HG03469 (cell line): ENCODE measurements around the gene IFT122.

ENCODE experiments used
- ATAC-seq: cut with Tn5 transposase; IDR thresholded peaks from one replicate; pipeline ENCODE4 v1.9.1; 2021; ENCODE audit warnings: mild to moderate bottlenecking, moderate library complexity, moderate number of reproducible peaks; ENCODE audit not compliant: unreplicated experiment

Gene IFT122

GRCh38 chr3:129555616-129556357, 115.8 kb downstream of the IFT122 start:
- ATAC-seq, result no peak

- ATAC-seq, result no peak
Measured at GRCh38 chr3:129556358-129556695, 116.3 kb downstream of the IFT122 start.

GRCh38 chr3:129556890-129557547, 117.0 kb downstream of the IFT122 start:
- ATAC-seq, result no peak

GRCh38 chr3:129557548-129557894, 117.5 kb downstream of the IFT122 start:
- no peak for ATAC-seq

GRCh38 chr3:129558081-129558771, 118.2 kb downstream of the IFT122 start:
- ATAC-seq, result no peak

GRCh38 chr3:129558772-129559564, 118.9 kb downstream of the IFT122 start:
- ATAC-seq, result no peak

GRCh38 chr3:129559565-129560079, 119.6 kb downstream of the IFT122 start:
- ATAC-seq, result no peak

- ATAC-seq, result no peak
Measured at GRCh38 chr3:129560269-129560787, 120.3 kb downstream of the IFT122 start.

- no peak for ATAC-seq
Measured at GRCh38 chr3:129560911-129561594, 121.0 kb downstream of the IFT122 start.

- no peak for ATAC-seq
Measured at GRCh38 chr3:129561619-129562248, 121.7 kb downstream of the IFT122 start.

- ATAC-seq, result no peak
Measured at GRCh38 chr3:129562803-129563202, 122.8 kb downstream of the IFT122 start.

GRCh38 chr3:129563332-129563731, 123.3 kb downstream of the IFT122 start:
- no peak for ATAC-seq

- ATAC-seq, result no peak
Measured at GRCh38 chr3:129563850-129564535, 124.0 kb downstream of the IFT122 start.

GRCh38 chr3:129564981-129565644, 125.1 kb downstream of the IFT122 start:
- ATAC-seq, result no peak

GRCh38 chr3:129565902-129566301, 125.9 kb downstream of the IFT122 start:
- no peak for ATAC-seq

- no peak for ATAC-seq
Measured at GRCh38 chr3:129567176-129567705, 127.2 kb downstream of the IFT122 start.

GRCh38 chr3:129567939-129568338, 127.9 kb downstream of the IFT122 start:
- no peak for ATAC-seq

- ATAC-seq, result no peak
Measured at GRCh38 chr3:129569856-129570255, 129.8 kb downstream of the IFT122 start.
